HG03039 (cell line): ENCODE measurements around the gene AP2A2.
"Not testable (repeated sequence)": the region's sequence is repeated elsewhere in the genome, so short reads cannot be mapped to it uniquely, and the experiment has no call there.

Experiments used
- ATAC-seq: cut with Tn5 transposase; IDR thresholded peaks from one replicate; pipeline ENCODE4 v1.9.1; 2021; ENCODE audit warnings: mild to moderate bottlenecking, moderate library complexity; ENCODE audit not compliant: unreplicated experiment

The AP2A2 gene

DNA sequence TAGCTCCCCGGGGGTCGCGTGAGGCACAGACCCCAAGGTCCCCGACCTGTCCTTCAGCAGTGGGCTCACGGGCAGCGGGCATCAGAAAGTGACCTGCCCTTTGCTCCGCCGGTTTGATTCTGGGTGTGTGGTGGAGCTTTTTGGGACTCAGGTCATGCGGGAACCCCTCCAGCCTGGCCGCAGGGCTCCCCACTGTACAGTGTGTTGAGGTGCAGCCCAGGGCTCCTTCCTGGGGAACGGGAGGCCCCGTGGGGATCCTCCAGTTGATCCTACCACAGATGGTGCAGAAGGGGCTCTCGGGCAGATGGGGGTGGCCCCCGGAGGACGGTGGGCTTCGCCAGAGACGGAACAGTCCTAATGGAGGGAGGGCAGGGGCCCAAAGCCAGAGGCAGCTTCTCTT is 86.6 kb downstream of the AP2A2 start:
- no peak for ATAC-seq

DNA sequence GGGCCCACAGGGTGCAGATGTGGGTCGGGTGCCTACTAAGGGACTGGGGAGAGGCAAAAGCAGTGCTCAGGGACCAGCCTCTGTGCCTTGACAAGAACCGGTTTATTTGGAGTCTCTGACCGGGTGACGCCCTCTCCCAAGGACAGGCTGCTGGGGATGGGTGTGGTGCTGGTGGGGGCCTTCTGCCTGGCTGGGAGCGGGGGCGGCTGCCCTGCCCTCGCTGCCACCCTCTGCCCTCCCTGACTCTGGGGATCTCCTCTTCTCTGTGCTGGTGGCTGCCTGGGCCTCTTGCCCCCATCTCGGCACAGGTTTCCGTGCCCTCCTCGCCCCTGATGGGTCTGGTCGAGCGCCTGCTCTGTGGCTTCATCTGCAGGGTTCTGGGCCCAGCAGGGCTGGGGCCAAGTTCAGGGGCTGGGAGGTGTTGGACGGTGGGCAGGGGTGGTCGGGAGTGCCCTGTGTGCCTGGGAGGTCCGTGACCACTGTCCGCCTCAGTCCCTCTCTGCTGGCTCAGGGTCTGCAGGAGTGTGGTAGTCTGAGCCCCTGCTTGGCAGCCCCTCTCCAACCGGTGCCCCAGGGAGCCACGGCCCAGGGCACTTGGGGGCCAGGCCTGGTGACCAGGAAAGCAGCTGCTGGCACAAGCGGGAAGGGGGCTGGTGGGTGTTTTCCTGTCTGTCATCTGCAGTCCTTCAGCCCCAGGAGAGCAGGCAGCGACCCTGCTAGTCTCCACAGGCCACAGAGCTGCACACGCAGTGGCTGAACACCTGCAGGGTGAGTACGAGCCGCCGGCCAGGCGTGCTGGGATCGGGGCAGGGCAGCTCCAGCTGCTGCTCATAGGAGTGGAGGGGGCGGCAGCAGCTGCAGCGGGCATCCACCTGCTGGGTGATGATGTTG is 87.3 kb downstream of the AP2A2 start:
- ATAC-seq, result no peak

DNA sequence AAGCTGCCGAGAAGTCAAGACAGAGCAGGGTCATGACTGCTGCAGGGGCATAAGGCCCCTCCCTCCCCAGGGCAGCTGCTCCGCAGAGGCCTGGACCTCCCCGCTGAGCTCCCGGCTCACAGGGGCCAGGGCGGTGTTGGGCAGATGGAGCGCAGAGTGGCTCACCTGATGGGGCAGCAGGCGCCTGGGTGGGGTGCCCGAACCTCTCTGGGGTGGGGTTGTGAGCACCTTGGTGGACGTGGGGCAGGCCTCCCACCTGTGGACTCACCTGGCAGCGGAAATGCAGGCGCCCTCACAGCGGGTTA is 87.9 kb downstream of the AP2A2 start:
- ATAC-seq, result no peak

DNA sequence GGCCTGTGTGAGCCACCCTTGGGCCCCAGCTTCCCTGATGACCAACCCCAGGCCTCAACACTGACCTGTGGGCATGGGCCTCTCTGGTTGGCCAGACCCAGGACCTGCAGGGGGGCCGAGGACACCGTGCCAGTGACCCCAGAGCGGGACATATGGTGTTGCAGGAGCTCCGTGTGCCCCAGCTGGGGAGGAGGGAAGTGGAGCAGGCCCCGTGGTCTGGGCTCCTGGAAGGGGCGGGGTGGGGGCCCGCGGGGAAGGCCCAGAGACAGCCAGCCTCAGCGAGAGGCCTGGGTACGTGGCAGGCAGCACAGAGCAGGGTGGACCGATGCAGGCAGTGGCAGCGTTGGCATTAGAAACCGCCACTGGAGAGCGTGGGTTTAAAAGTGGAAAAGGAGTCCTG is 88.6 kb downstream of the AP2A2 start:
- ATAC-seq, result no peak

DNA sequence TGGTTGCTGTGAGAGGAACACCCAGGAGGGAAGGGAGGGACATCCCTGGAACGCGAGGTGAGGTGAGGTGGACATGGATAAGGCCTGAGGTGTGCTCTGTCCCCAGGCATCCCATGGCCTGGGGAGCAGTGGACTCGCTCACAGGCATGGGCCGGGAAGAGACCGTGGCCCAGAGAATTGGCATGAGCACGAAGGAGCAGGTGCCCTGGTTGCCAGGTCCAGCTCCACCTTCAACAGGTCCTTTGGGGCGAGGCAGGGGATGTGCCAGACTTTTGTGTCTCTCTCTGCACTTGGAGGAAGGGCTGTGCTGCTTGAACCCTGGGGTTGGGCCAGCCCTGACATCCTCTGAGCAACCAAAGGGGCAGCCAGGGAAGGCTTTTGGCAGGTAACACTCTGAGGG is 89.4 kb downstream of the AP2A2 start:
- no peak for ATAC-seq

DNA sequence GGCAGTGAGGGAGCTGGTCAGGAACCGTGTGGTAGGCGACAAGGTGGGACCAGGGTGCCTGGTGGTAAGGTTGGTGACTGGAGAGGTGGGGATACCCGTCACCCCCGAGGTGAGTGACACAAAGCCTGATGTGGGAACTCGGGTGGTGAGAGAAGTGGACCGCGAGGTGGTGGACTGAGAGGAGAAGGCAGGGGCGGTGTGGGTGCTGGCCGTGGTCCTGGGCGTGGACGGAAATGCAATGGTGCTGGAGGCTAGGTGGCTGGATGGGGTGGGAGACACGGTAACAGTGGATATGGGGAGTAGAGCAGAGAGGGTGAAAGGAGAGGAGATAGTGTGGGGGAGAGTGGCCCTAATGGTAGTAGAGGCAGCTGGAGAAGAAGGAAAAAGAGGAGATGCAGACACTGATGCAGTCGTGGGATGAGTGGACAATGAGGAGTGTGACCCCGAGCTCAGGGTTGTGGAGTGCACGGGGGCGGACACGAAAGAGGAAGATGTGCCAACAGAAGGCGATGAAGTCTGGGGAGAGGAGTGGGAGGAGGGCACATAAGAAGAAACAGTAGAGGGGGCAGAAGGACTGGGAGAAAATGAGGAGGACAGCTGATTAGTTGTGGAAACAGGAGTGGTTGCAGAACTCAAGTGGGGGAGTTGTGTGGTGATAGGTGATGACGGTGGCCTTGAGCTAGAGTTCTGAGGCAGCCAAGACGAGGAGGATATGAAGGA is 90.3 kb downstream of the AP2A2 start:
- no peak for ATAC-seq

DNA sequence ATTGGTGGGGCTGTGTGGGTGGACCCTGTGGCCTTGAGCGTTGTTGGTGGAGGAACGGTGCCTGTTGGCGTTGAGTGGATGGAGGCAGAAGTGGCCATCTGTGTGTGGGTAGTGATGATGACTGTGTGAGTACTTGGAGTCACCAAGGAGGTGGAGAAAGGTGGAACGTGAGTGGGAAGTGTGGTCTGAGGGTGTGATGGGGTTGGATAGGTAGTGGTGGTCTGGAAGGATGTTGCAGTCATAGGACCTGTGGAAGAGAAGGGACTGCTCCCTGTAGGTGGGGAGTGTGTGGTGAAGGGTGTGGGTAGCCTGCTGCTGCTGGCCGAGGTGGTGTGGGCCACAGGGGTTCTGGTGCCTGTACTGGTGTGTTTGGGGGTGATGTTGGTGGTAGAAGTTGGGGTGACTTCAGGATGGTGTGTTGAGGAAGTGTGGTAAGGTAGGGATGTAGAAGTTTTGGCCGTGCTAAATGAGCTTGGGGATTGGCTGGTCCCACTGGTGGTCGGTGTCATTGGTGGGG is 91.0 kb downstream of the AP2A2 start:
- ATAC-seq, result not testable (repeated sequence)

- ATAC-seq, result no peak
These were observed 91.8 kb downstream of the AP2A2 start for GRCh38 chr11:1017269-1018005.

DNA sequence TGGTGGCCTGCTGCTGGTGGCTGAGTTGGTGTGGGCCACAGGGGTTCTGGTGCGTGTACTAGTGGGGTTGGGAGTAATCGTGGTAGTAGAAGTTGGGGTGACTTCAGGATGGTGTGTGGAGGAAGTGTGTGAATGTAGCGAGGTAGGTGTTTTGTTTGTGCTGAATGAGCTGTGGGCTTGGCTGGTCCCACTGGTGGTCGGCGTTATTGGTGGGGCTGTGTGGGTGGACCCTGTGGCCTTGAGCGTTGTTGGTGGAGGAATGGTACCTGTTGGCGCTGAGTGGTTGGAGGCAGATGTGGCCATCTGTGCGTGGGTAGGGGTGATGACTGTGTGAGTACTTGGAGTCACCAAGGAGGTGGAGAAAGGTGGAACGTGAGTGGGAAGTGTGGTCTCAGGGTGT is 92.4 kb downstream of the AP2A2 start:
- no peak for ATAC-seq

- ATAC-seq, result no peak
These were observed 93.7 kb downstream of the AP2A2 start for GRCh38 chr11:1019321-1019910.

DNA sequence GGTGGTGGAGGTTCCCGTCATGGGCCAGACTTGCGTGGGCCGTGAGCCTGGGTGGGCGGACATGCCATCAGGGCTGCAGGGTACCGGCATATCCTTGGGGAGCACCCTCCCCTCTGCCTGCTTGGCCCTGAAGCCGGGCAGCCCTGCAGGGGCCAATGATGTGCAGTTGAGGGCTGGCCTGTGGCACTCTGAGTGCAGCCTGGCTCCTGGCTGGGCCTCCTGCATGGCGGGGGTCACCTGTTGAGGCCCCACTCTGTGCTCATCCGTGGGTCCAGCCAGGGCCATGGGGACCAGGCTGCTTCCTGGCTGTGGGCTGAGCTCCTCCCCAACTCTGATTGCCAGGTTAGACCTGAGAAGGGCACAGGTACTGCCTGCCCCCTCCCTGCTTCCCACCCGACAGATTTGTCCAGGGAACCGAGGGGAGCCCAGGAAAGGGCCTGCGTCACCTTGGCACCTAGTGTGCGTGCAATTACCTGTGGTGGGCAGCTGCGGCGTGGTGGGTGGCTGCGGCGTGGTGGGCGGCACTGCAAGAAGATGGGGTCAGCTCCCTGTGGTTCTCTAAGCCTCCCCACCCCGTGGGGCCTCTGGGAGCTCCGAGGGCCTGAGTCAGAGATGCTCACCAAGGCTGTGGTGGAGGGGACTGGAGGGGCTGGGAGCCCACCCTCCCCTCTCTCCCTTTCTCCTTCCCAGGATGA is 94.7 kb downstream of the AP2A2 start:
- ATAC-seq, result no peak

GRCh38 chr11:1022411-1022810 is 96.7 kb downstream of the AP2A2 start:
- no peak for ATAC-seq

GRCh38 chr11:1022908-1023810 is 97.5 kb downstream of the AP2A2 start:
- no peak for ATAC-seq

GRCh38 chr11:1023811-1024596 is 98.3 kb downstream of the AP2A2 start:
- no peak for ATAC-seq

- ATAC-seq, result no peak
These were observed 99.1 kb downstream of the AP2A2 start for GRCh38 chr11:1024597-1025409.

- no peak for ATAC-seq
These were observed 99.9 kb downstream of the AP2A2 start for GRCh38 chr11:1025410-1026162.

DNA sequence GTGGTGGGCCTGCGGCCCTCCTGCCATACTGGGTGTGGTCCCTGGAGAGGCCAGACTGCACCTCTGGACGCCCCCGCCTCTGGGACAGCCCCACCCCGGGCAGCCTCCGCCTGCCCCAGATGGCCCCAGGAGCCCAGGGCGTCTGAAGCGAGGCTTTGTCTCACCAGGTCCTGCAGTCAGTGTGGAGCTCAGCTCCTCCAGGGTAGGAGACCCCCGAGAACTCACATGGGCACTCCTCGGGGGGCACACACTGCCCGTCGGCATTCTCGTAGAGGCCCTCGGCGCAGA is 100.4 kb downstream of the AP2A2 start:
- no peak for ATAC-seq
